ENCODE results near the gene DHFR. TPM values are rescaled to one million over a fixed set of nuclear protein-coding genes. Genes with fewer than 3 reads are reported as not detected.
"Not testable (repeated sequence)": the region's sequence is repeated elsewhere in the genome, so short reads cannot be mapped to it uniquely, and the experiment has no call there.

Gene DHFR
- polyA plus RNA-seq, 2 of the 4 experiments (the other 2 are of a cell fraction): 61.3 to 91.1 TPM

DNA sequence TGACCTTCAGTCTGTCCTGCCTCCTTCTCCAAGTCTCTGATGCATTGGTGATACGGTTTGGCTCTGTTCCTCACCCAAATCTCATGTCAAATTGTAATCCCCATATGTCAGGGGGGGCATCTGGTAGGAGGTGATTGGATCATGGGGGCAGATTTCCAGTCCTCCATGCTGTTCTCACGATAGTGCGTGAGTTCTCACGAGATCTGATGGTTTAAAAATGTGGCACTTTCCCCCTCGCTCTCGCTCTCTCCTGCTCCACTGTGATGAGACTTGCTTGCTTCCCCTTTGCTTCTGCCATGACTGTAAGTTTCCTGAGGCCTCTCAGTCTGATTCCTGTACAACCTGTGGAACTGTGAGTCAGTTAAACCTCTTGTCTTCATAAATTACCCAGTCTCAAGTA is 70.0 kb downstream of the DHFR start:
- ATAC-seq (no peak), FAIRE-seq (no peak), DNase-seq (ENCODE audit: low read depth in 1 of 2, low spot score in 1 of 2) (no peak)
- 72% methylated on average over 6 of the region's 6 CpGs for WGBS (ENCODE audit: missing lambda C conversion rate)
- H3K4me2 ChIP-seq: no peak overlapping the region
- no peaks in the 10 kb centered on the region for H3K4me1 ChIP-seq
- ChIA-PET POLR2A (no interaction called here), CTCF (no interaction called here)
- no peak overlapping the region for H3K27ac ChIP-seq
- H3K9me3 ChIP-seq: no peaks in the 10 kb centered on the region
- no peak for TF ChIP-seq EHMT2 (IDR thresholded peaks at IDR 0.05; ENCODE audit: low read depth)
- no peak for TF ChIP-seq SMC3 (IDR thresholded peaks at IDR 0.05)
- TF ChIP-seq, protein P1, sequence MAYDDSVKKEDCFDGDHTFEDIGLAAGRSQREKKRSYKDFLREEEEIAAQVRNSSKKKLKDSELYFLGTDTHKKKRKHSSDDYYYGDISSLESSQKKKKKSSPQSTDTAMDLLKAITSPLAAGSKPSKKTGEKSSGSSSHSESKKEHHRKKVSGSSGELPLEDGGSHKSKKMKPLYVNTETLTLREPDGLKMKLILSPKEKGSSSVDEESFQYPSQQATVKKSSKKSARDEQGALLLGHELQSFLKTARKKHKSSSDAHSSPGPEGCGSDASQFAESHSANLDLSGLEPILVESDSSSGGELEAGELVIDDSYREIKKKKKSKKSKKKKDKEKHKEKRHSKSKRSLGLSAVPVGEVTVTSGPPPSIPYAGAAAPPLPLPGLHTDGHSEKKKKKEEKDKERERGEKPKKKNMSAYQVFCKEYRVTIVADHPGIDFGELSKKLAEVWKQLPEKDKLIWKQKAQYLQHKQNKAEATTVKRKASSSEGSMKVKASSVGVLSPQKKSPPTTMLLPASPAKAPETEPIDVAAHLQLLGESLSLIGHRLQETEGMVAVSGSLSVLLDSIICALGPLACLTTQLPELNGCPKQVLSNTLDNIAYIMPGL (CRISPR knock-in tag; IDR thresholded peaks at IDR 0.05; ENCODE audit: borderline replicate concordance): no peak
- TF ChIP-seq CBX8 (IDR thresholded peaks at IDR 0.05): no peak
- TF ChIP-seq TFCP2L1 (CRISPR knock-in tag; IDR thresholded peaks at IDR 0.05): no peak
- TF ChIP-seq, protein P2, sequence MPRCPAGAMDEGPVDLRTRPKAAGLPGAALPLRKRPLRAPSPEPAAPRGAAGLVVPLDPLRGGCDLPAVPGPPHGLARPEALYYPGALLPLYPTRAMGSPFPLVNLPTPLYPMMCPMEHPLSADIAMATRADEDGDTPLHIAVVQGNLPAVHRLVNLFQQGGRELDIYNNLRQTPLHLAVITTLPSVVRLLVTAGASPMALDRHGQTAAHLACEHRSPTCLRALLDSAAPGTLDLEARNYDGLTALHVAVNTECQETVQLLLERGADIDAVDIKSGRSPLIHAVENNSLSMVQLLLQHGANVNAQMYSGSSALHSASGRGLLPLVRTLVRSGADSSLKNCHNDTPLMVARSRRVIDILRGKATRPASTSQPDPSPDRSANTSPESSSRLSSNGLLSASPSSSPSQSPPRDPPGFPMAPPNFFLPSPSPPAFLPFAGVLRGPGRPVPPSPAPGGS (IDR thresholded peaks at IDR 0.05): no peak
- TF ChIP-seq RAD21 (conservative IDR thresholded peaks at IDR 0.05 in 1 of 2, IDR thresholded peaks at IDR 0.05 in 1 of 2): no peak
- no peak for TF ChIP-seq RNF2 (IDR thresholded peaks at IDR 0.05; ENCODE audit: borderline replicate concordance, low read depth)
- H3K4me3 ChIP-seq: no peak overlapping the region

DNA sequence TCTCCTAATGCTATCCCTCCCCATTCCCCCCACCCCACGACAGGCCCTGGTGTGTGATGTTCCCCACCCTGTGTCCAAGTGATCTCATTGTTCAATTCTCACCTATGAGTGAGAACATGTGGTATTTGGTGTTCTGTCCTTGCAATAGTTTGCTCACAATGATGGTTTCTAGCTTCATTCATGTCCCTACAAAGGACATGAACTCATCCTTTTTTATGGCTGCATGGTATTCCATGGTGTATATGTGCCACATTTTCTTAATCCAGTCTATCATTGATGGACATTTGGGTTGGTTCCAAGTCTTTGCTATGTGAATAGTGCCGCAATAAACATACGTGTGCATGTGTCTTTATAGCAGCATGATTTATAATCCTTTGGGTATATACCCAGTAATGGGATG is 74.5 kb downstream of the DHFR start:
- H3K4me1 ChIP-seq; ATAC-seq; H3K27ac ChIP-seq; POLR2A ChIA-PET; FAIRE-seq; H3K9me3 ChIP-seq; H3K4me3 ChIP-seq; DNase-seq (ENCODE audit: low read depth in 1 of 2, low spot score in 1 of 2); H3K4me2 ChIP-seq; CTCF ChIA-PET: not testable (repeated sequence)
- WGBS (ENCODE audit: missing lambda C conversion rate): 36% methylated on average over 2 of the region's 3 CpGs

GRCh38 chr5:80579050-80579449 is 75.7 kb downstream of the DHFR start:
- ChIA-PET CTCF (no interaction called here), POLR2A (no interaction called here)
- Histone ChIP-seq H3K4me1 (no peaks in the 10 kb centered on the region), H3K9me3 (no peaks in the 10 kb centered on the region), H3K4me2 (no peak overlapping the region), H3K27ac (no peak overlapping the region), H3K4me3 (no peak overlapping the region)
- TF ChIP-seq SMC3 (IDR thresholded peaks at IDR 0.05): no peak
- no peak for TF ChIP-seq BHLHE40 (IDR thresholded peaks at IDR 0.05; ENCODE audit: low read depth, low read length)
- TF ChIP-seq ZFP36 (IDR thresholded peaks at IDR 0.05; ENCODE audit: borderline replicate concordance, partially characterized antibody): no peak
- no peak for TF ChIP-seq NPAS2 (CRISPR knock-in tag; IDR thresholded peaks at IDR 0.05; ENCODE audit: borderline replicate concordance)
- no peak for TF ChIP-seq POLR2A (IDR thresholded peaks at IDR 0.05; ENCODE audit: low read length)
- no peak for TF ChIP-seq CBX8 (IDR thresholded peaks at IDR 0.05)
- no peak for TF ChIP-seq PHF8 (IDR thresholded peaks at IDR 0.05; ENCODE audit: borderline replicate concordance, low read depth)
- no peak for TF ChIP-seq RFX5 (IDR thresholded peaks at IDR 0.05)
- no peak for TF ChIP-seq ZNF302 (CRISPR knock-in tag; IDR thresholded peaks at IDR 0.05)
- TF ChIP-seq TFCP2L1 (CRISPR knock-in tag; IDR thresholded peaks at IDR 0.05): no peak
- TF ChIP-seq RCOR1 (IDR thresholded peaks at IDR 0.05; ENCODE audit: low read depth, low read length): no peak
- TF ChIP-seq EP300 (IDR thresholded peaks at IDR 0.05): no peak
- TF ChIP-seq, protein P1 (CRISPR knock-in tag; IDR thresholded peaks at IDR 0.05; ENCODE audit: borderline replicate concordance): no peak
- TF ChIP-seq MYC (IDR thresholded peaks at IDR 0.05; ENCODE audit: borderline replicate concordance, low read length): no peak
- TF ChIP-seq FOXS1 (CRISPR knock-in tag; IDR thresholded peaks at IDR 0.05): no peak
- DNase-seq (ENCODE audit: low read depth in 1 of 2, low spot score in 1 of 2) (no peak), ATAC-seq (no peak), FAIRE-seq (no peak)
- 63% methylated on average over 2 of the region's 2 CpGs for WGBS (ENCODE audit: missing lambda C conversion rate)

All from A549 (cell line).